HL-60/S4 (cell line): ENCODE measurements around the gene RHD.
"Not testable (repeated sequence)": the region's sequence is repeated elsewhere in the genome, so short reads cannot be mapped to it uniquely, and the experiment has no call there.

Experiments
- in situ Hi-C: fragments of 300-500 bp; cut with MboI; formaldehyde crosslinking; loops from 2 replicates; pipeline ENCODE4 v1.14.3; 2022; ENCODE audit warnings: low sequenced_read_pairs

RHD gene

GRCh38 chr1:25347556-25347955 lies 75.2 kb downstream of the RHD start:
- in situ Hi-C loops = no loop called here

GRCh38 chr1:25349606-25350005 lies 77.3 kb downstream of the RHD start:
- in situ Hi-C loops = no loop called here

GRCh38 chr1:25355841-25356395 lies 83.6 kb downstream of the RHD start:
- in situ Hi-C loops = no loop called here

- in situ Hi-C loops = no loop called here
Measured at GRCh38 chr1:25356441-25356840, 84.1 kb downstream of the RHD start.

- in situ Hi-C loops = no loop called here
Measured at GRCh38 chr1:25356848-25357247, 84.5 kb downstream of the RHD start.

- in situ Hi-C loops = no loop called here
Measured at GRCh38 chr1:25360596-25361581, 88.6 kb downstream of the RHD start.

- in situ Hi-C loops = no loop called here
Measured at GRCh38 chr1:25361901-25362300, 89.6 kb downstream of the RHD start.

GRCh38 chr1:25362634-25363559 lies 90.6 kb downstream of the RHD start:
- in situ Hi-C loops = not testable (repeated sequence)

GRCh38 chr1:25369241-25369640 lies 96.9 kb downstream of the RHD start:
- in situ Hi-C loops = no loop called here

GRCh38 chr1:25369691-25370271 lies 97.5 kb downstream of the RHD start:
- in situ Hi-C loops = not testable (repeated sequence)

- in situ Hi-C loops = not testable (repeated sequence)
Measured at GRCh38 chr1:25371757-25372156, 99.4 kb downstream of the RHD start.

GRCh38 chr1:25378367-25378766 lies 106.1 kb downstream of the RHD start:
- in situ Hi-C loops = not testable (repeated sequence)
